Fibroblast of pulmonary artery (primary cell): ENCODE measurements around the gene RPTN.

ENCODE experiments used
- DNase-seq: peaks from one replicate; pipeline ENCODE4 v3.0.0-alpha.2; 2010; ENCODE audit warnings: low read depth
- H3K4me3 ChIP-seq: replicated peaks from 2 replicates; pipeline ENCODE4 v1.5.1; 2011; ENCODE audit warnings: low read depth, mild to moderate bottlenecking, control low read depth, low read length, moderate library complexity
- CTCF ChIP-seq: IDR thresholded peaks from 2 replicates; pipeline ENCODE4 v1.5.1; 2011; ENCODE audit warnings: mild to moderate bottlenecking, control low read depth, low read length, inconsistent platforms; ENCODE audit errors: missing control alignments

Gene RPTN

GRCh38 chr1:152179566-152179965, 20.5 kb upstream of the RPTN start:
- no peak for DNase-seq
- H3K4me3 ChIP-seq = no peak overlapping the region
- TF ChIP-seq CTCF = no peak

GRCh38 chr1:152170287-152170905, 11.4 kb upstream of the RPTN start:
- no peak for TF ChIP-seq CTCF
- no peak for DNase-seq
- no peak overlapping the region for H3K4me3 ChIP-seq

GRCh38 chr1:152169366-152170025, 10.5 kb upstream of the RPTN start:
- no peak for DNase-seq
- TF ChIP-seq CTCF = no peak

GRCh38 chr1:152168535-152168868, 9.5 kb upstream of the RPTN start:
- no peak for TF ChIP-seq CTCF
- no peak for DNase-seq
- no peak overlapping the region for H3K4me3 ChIP-seq

More at GRCh38 chr1:152169366-152170025, 10.5 kb upstream of the RPTN start:
- H3K4me3 ChIP-seq = no peak overlapping the region

- peak; percentile 59 for DNase-seq
- no peak for TF ChIP-seq CTCF
- H3K4me3 ChIP-seq = no peak overlapping the region
These were observed 9.0 kb upstream of the RPTN start for GRCh38 chr1:152167835-152168534.

GRCh38 chr1:152166966-152167365, 7.9 kb upstream of the RPTN start:
- TF ChIP-seq CTCF = no peak
- H3K4me3 ChIP-seq = no peak overlapping the region
- no peak for DNase-seq
